Ishikawa (cell line): ENCODE results near the gene PREP.

Source experiments
- CEBPB ChIP-seq: IDR thresholded peaks from 2 replicates; pipeline ENCODE4 v1.6.1; 2012
- CREB1 ChIP-seq: IDR thresholded peaks from 2 replicates; pipeline ENCODE4 v1.6.1; 2012; ENCODE audit warnings: low read depth
- EGR1 ChIP-seq: IDR thresholded peaks from 2 replicates; pipeline ENCODE4 v1.6.1; 2012
- EP300 ChIP-seq: IDR thresholded peaks from 2 replicates; pipeline ENCODE4 v1.6.1; 2012; ENCODE audit warnings: borderline replicate concordance
- FOXM1 ChIP-seq: IDR thresholded peaks from 2 replicates; pipeline ENCODE4 v1.6.1; 2012; ENCODE audit warnings: low read depth, borderline replicate concordance
- MAX ChIP-seq: IDR thresholded peaks from 2 replicates; pipeline ENCODE4 v1.6.1; 2012
- NFIC ChIP-seq: IDR thresholded peaks from 2 replicates; pipeline ENCODE4 v1.6.1; 2012
- RAD21 ChIP-seq: IDR thresholded peaks from 2 replicates; pipeline ENCODE4 v1.6.1; 2012; ENCODE audit warnings: low read depth
- TAF1 ChIP-seq: IDR thresholded peaks from 2 replicates; pipeline ENCODE4 v1.6.1; 2012; ENCODE audit warnings: low read depth, mild to moderate bottlenecking
- TCF12 ChIP-seq: IDR thresholded peaks from 2 replicates; pipeline ENCODE4 v1.6.1; 2012; ENCODE audit warnings: low read depth
- TEAD4 ChIP-seq: IDR thresholded peaks from 2 replicates; pipeline ENCODE4 v1.6.1; 2012
- YY1 ChIP-seq: IDR thresholded peaks from 2 replicates; pipeline ENCODE4 v1.6.1; 2012; ENCODE audit warnings: low read depth
- ZBTB7A ChIP-seq: IDR thresholded peaks from 2 replicates; pipeline ENCODE4 v1.6.1; 2012; ENCODE audit warnings: low read depth
- TF ChIP-seq, protein P1 (sequence below): IDR thresholded peaks from 2 replicates; pipeline ENCODE4 v1.6.1; 2012
- TF ChIP-seq, protein P2 (sequence below): IDR thresholded peaks from 2 replicates; pipeline ENCODE4 v1.6.1; 2012; ENCODE audit warnings: low read depth, mild to moderate bottlenecking

The PREP gene

DNA sequence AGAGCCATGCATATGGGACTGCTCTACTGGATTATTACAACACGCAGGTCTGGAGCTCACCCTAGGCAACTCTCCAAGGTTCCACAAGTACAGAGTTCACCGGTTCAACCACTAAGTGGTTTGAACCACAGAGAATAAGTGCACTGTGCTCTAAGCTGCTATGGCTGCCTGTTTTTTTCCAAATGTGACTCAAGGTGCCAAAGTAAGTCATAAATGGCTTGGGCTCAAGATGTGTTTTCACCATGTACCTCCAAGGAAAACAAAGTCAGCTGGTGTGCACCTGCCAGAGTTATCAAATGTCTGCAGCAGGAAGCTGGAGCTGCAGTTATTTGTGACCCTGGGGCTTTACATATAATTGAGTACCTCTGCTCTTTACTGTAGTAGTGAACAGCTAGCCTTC is 76.7 kb downstream of the PREP start:
- TF ChIP-seq FOXM1 (no peak), TEAD4 (no peak)

DNA sequence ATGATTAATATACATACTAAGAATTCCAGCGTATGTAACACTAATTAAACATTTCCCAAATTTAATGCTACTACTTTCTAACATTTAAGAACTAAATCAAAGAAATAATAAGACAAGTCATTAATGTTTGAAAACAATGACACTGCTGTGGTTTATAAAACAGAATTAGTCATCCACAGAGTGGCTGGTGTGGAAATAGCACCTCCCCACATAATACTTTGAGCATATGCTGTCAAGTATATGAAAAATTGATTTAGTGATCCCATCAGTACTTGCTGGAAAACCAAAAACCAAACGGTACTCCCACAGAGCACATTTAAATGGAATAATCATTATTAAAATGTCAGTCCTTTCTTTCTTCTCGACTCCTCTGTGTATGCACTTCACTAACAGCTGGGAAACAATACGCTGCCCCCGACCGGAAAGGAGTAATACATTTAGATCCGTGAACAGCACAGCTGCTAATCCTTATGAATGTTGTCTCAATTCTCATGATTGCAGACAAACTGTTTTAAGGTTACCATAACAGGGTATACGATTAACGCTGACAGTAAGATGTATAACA is 78.4 kb downstream of the PREP start:
- no peak for TF ChIP-seq CEBPB
- TF ChIP-seq TCF12: no peak
- no peak for TF ChIP-seq TEAD4
- TF ChIP-seq, protein P1, sequence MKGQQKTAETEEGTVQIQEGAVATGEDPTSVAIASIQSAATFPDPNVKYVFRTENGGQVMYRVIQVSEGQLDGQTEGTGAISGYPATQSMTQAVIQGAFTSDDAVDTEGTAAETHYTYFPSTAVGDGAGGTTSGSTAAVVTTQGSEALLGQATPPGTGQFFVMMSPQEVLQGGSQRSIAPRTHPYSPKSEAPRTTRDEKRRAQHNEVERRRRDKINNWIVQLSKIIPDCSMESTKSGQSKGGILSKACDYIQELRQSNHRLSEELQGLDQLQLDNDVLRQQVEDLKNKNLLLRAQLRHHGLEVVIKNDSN: no peak
- no peak for TF ChIP-seq MAX
- TF ChIP-seq EGR1: no peak
- TF ChIP-seq, protein P2, sequence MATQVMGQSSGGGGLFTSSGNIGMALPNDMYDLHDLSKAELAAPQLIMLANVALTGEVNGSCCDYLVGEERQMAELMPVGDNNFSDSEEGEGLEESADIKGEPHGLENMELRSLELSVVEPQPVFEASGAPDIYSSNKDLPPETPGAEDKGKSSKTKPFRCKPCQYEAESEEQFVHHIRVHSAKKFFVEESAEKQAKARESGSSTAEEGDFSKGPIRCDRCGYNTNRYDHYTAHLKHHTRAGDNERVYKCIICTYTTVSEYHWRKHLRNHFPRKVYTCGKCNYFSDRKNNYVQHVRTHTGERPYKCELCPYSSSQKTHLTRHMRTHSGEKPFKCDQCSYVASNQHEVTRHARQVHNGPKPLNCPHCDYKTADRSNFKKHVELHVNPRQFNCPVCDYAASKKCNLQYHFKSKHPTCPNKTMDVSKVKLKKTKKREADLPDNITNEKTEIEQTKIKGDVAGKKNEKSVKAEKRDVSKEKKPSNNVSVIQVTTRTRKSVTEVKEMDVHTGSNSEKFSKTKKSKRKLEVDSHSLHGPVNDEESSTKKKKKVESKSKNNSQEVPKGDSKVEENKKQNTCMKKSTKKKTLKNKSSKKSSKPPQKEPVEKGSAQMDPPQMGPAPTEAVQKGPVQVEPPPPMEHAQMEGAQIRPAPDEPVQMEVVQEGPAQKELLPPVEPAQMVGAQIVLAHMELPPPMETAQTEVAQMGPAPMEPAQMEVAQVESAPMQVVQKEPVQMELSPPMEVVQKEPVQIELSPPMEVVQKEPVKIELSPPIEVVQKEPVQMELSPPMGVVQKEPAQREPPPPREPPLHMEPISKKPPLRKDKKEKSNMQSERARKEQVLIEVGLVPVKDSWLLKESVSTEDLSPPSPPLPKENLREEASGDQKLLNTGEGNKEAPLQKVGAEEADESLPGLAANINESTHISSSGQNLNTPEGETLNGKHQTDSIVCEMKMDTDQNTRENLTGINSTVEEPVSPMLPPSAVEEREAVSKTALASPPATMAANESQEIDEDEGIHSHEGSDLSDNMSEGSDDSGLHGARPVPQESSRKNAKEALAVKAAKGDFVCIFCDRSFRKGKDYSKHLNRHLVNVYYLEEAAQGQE: no peak
- TF ChIP-seq NFIC: no peak
- no peak for TF ChIP-seq EP300
- TF ChIP-seq ZBTB7A: no peak
- TF ChIP-seq CREB1: no peak
- TF ChIP-seq YY1: no peak
- no peak for TF ChIP-seq TAF1
- TF ChIP-seq FOXM1: no peak

- no peak for TF ChIP-seq CREB1
- no peak for TF ChIP-seq FOXM1
- TF ChIP-seq CEBPB: no peak
- TF ChIP-seq, protein P2: no peak
- no peak for TF ChIP-seq MAX
Measured at GRCh38 chr6:105322499-105323225, 80.2 kb downstream of the PREP start.

- TF ChIP-seq CEBPB (no peak), TEAD4 (no peak), FOXM1 (no peak), RAD21 (no peak), NFIC (no peak), TAF1 (no peak), MAX (no peak), YY1 (no peak), CREB1 (no peak), TCF12 (no peak), ZBTB7A (no peak), EP300 (no peak), EGR1 (no peak)
- TF ChIP-seq, protein P2: no peak
- TF ChIP-seq, protein P1: no peak
Measured at GRCh38 chr6:105321728-105322127, 81.2 kb downstream of the PREP start.
